Calu3 (cell line): Measurements from ENCODE around the gene CCNL2. TPM values are rescaled to one million over a fixed set of nuclear protein-coding genes. Genes with fewer than 3 reads are reported as not detected.
"Not testable (repeated sequence)": the region's sequence is repeated elsewhere in the genome, so short reads cannot be mapped to it uniquely, and the experiment has no call there.

Source experiments
- BruUV-seq: library from RNA; stranded (reverse); fragments of 400-500 nt; replicated peaks from 2 replicates; lab custom pipeline; 2021; lab: Mats Ljungman, UMichigan
- CTCF ChIA-PET: fragments of 300-600 bp; sonication (Branson Sonifier 250); formaldehyde crosslinking; loops from one replicate; lab custom pipeline; 2022; ENCODE audit warnings: antibody characterized with exemption; lab: Charles Lee
- DNase-seq: peaks from one replicate; pipeline ENCODE4 v3.0.0; 2022
- H3K27ac Mint-ChIP-seq: one replicate; pipeline ENCODE4 v1.8.0; 2022; ENCODE audit warnings: mixed read lengths; ENCODE audit not compliant: unreplicated experiment
- H3K27me3 Mint-ChIP-seq: one replicate; pipeline ENCODE4 v1.8.0; 2022; ENCODE audit warnings: mixed read lengths; ENCODE audit not compliant: unreplicated experiment
- H3K36me3 Mint-ChIP-seq: one replicate; pipeline ENCODE4 v1.8.0; 2022; ENCODE audit warnings: mild to moderate bottlenecking, moderate library complexity, mixed read lengths; ENCODE audit not compliant: insufficient read depth, unreplicated experiment
- H3K4me1 Mint-ChIP-seq: one replicate; pipeline ENCODE4 v1.8.0; 2022; ENCODE audit warnings: mild to moderate bottlenecking, low read depth, mixed read lengths; ENCODE audit not compliant: unreplicated experiment
- H3K4me3 Mint-ChIP-seq: one replicate; pipeline ENCODE4 v1.8.0; 2022; ENCODE audit warnings: mild to moderate bottlenecking, low read depth, moderate library complexity, mixed read lengths; ENCODE audit not compliant: unreplicated experiment
- H3K9me3 Mint-ChIP-seq: one replicate; pipeline ENCODE4 v1.8.0; 2022; ENCODE audit warnings: low read depth, mixed read lengths; ENCODE audit not compliant: unreplicated experiment
- intact Hi-C: fragments of 100-400 bp; cut with micrococcal nuclease; formaldehyde crosslinking; loops from one replicate; pipeline ENCODE4 v1.10.0; 2022; ENCODE audit not compliant: unreplicated experiment
- total RNA-seq: library from RNA; stranded (reverse); gene quantifications from 2 replicates; pipeline ENCODE4 v1.2.3, GENCODE V29; 2022
- TF ChIP-seq, protein P1 (sequence below): fragments of 200-600 bp; IDR thresholded peaks from one replicate; pipeline ENCODE4 v1.8.0; 2022; ENCODE audit warnings: antibody characterized with exemption; ENCODE audit not compliant: unreplicated experiment

The CCNL2 gene
- total RNA-seq, 1 experiment from 2014 or later: 166 TPM

DNA sequence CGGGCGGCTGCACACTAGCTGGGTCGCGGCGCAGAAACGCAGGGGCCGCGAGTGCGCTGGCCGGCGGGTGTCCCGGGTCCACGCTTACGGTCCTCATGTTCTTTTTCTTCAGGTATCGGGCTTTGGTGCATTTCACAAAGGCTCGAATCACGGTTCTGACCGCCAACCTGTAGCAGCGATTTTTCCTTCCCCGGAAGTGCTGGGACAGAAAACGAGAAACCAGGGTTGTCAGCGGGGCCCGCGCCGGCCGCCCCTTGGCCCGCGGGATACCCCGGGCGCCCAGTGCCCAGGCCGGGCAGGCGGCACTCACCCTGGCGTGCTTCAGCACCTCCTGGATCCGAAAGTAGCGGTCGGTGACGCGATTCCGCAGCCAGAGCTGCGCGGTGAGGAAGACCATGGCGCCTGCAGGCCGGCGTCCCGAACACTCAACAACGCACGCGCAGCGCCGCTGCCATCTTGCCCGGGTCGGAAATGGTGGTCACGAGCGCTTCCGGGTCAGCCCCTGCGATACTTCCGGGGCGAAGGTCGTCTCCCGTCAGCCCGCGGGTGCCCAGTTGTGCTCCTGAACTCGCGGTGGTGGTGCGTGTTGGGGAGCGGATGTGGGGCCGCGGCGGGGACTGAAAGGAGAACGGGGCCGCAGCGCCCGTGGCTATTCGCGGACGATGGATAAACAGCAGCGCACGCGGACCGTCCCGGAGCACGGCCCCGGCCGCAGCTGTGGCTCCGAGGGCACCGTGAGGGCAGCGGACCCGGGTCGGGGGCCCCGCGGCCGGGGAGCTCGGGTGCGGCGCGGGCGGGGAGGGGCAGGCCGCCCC lies 7.9 kb upstream of the CCNL2 start, which contains the start of gene MRPL20:
MRPL20 (minus strand) TSS at position 473 of the 815 bp plus-strand sequence; CDS start at position 397, 76 bp downstream.
- H3K36me3 Mint-ChIP-seq: peaks cover 58% of the 10 kb centered on the region
- H3K4me1 Mint-ChIP-seq: no peaks in the 10 kb centered on the region
- H3K27me3 Mint-ChIP-seq: no peaks in the 10 kb centered on the region
- no TSS peak for BruUV-seq
- H3K27ac Mint-ChIP-seq: peak within 1 kb of the TSS; percentile 82
- H3K9me3 Mint-ChIP-seq: no peaks in the 10 kb centered on the region
- CTCF ChIA-PET: interaction anchor here (1.0 to 1.4 kb wide), 2 partner anchors 26 to 98 kb away, joined by 4 to 5 read pairs; no protein-coding TSS in a partner anchor
- TF ChIP-seq, protein P1, sequence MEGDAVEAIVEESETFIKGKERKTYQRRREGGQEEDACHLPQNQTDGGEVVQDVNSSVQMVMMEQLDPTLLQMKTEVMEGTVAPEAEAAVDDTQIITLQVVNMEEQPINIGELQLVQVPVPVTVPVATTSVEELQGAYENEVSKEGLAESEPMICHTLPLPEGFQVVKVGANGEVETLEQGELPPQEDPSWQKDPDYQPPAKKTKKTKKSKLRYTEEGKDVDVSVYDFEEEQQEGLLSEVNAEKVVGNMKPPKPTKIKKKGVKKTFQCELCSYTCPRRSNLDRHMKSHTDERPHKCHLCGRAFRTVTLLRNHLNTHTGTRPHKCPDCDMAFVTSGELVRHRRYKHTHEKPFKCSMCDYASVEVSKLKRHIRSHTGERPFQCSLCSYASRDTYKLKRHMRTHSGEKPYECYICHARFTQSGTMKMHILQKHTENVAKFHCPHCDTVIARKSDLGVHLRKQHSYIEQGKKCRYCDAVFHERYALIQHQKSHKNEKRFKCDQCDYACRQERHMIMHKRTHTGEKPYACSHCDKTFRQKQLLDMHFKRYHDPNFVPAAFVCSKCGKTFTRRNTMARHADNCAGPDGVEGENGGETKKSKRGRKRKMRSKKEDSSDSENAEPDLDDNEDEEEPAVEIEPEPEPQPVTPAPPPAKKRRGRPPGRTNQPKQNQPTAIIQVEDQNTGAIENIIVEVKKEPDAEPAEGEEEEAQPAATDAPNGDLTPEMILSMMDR: no peak
- peak; percentile 86 for DNase-seq
- peak within 1 kb of the TSS; percentile 83 for H3K4me3 Mint-ChIP-seq
- intact Hi-C loops: no loop called here

DNA sequence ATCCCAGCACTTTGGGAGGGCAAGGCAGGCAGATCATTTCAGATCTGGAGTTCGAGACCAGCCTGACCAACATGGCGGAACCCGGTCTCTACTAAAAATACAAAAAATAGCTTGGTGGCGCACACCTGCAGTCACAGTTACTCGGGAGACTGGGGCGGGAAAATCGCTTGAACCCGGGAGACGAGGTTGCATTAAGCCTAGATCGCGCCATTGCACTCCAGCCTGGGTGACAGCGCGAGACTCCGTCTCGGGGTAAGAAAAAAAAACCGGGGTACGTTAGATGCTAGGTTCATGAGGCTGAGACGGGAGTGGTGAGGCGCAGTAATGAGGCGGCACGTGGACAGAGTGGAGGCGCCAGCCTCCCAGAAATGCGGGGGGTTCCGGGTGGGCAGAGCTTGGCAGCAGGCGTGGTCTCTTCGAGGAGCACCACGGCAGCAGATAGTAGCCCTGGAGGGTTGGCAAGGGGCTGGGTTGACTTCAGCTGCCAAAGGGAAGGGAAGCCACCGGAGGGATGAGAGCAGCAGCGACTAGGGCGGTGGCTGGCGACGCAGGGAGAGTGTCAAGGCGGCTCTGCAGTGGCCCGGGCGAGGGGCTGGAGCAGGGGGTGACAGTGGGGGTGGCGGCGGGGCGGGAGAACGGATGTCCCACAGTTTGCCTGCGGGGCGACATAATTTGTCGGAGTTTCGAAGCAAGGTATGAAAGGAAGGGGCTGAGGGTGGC lies 7.1 kb upstream of the CCNL2 start:
- TF ChIP-seq, protein P1: no peak
- H3K36me3 Mint-ChIP-seq: peaks cover 66% of the 10 kb centered on the region
- CTCF ChIA-PET: interaction anchor here (0.8 kb wide), 1 partner anchor 29 kb away, joined by 4 read pairs; the partner anchor contains the start of gene VWA1
- DNase-seq: no peak
- H3K9me3 Mint-ChIP-seq: no peaks in the 10 kb centered on the region
- intact Hi-C loops: no loop called here
- H3K27me3 Mint-ChIP-seq: no peaks in the 10 kb centered on the region
- peak overlapping the region; percentile 83 for H3K4me3 Mint-ChIP-seq
- no peaks in the 10 kb centered on the region for H3K4me1 Mint-ChIP-seq
- no TSS peak for BruUV-seq
- H3K27ac Mint-ChIP-seq: peak overlapping the region; percentile 82

DNA sequence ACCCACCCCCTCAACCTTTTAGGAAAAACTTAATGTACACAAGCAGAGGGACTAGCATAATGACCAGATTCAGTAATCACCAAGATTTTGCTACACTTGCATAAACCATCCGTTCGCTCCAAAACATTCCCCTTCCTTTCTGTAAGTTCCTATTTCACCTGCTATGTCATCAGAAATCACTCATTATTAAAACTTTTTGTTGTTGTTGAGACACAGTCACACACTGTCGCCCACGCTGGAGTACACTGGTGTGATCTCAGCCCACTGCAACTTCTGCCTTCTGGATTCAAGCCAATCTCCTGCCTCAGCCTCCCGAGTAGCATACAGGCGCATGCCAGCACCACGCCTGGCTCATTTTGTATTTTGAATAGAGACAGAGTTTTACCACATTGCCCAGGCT lies 4.5 kb upstream of the CCNL2 start:
- Mint-ChIP-seq H3K36me3 (peaks cover 87% of the 10 kb centered on the region), H3K9me3 (no peaks in the 10 kb centered on the region), H3K4me3 (no peak overlapping the region), H3K27ac (no peak overlapping the region), H3K4me1 (no peaks in the 10 kb centered on the region), H3K27me3 (no peaks in the 10 kb centered on the region)
- TF ChIP-seq, protein P1: no peak
- DNase-seq: no peak
- intact Hi-C loops: no loop called here
- no TSS peak for BruUV-seq
- CTCF ChIA-PET: no interaction called here

DNA sequence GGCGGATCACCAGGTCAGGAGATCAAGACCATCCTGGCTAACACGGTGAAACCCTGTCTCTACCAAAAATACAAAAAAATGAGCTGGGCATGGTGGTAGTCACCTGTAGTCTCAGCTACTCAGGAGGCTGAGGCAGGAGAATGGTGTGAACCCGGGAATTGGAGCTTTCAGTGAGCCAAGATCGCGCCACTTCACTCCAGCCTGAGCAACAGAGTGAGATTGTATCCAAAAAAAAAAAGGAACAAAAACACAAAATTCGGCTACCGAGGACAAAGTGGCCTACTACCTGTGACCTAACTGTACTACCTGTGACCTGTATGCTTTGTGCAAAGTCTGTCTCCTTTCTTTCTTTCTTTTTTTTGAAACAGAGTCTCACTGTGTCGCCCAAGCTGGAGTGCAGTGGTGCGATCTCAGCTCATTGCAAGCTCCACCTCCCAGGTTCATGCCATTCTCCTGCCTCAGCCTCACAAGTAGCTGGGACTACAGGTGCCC lies 3.8 kb upstream of the CCNL2 start:
- CTCF ChIA-PET, DNase-seq, H3K27me3 Mint-ChIP-seq, H3K27ac Mint-ChIP-seq, intact Hi-C loops, BruUV-seq, H3K4me1 Mint-ChIP-seq, H3K4me3 Mint-ChIP-seq, H3K9me3 Mint-ChIP-seq: not testable (repeated sequence)
- H3K36me3 Mint-ChIP-seq: peaks cover 89% of the 10 kb centered on the region
